Measurements from ENCODE around the gene FREM1. TPM values are rescaled to one million over a fixed set of nuclear protein-coding genes. Genes with fewer than 3 reads are reported as not detected.
A peak's percentile ranks its signal among the peaks of the same experiment; 100 is the strongest.

Gene FREM1
- total and polyA plus RNA-seq, 5 experiments from 2014 or later, result not detected

DNA sequence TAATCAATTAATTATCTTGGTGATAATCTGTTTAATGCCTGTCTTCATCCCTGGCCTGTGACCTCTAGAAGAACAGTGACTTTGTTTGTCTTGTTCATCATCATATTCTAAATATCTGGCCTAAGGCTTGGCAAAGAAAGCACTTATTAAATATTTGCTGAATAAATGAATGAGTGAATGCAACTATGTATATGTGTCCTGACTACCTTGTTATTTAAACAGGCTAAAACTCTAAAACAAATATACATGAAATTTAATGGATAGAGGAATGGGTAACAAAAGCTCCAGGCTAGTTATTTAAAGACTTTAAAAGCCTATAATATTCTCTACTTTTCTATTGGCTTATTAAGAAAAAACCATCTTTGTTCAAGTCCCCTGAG is 96.0 kb downstream of the FREM1 start:
- DNase-seq (no peak), ATAC-seq (no peak)
- H3K36me3 Mint-ChIP-seq, result no peaks in the 10 kb centered on the region
- H3K27ac Mint-ChIP-seq, result no peak overlapping the region
- POLR2A ChIA-PET, result no interaction called here
- no peaks in the 10 kb centered on the region for H3K4me1 Mint-ChIP-seq
- peaks cover 0 to 5% (median 0%) of the 10 kb centered on the region in 9 donors for H3K9me3 Mint-ChIP-seq
- H3K4me3 Mint-ChIP-seq, result no peak overlapping the region
- peaks cover 7 to 27% (median 13%) of the 10 kb centered on the region in 5 donors for H3K27me3 Mint-ChIP-seq

DNA sequence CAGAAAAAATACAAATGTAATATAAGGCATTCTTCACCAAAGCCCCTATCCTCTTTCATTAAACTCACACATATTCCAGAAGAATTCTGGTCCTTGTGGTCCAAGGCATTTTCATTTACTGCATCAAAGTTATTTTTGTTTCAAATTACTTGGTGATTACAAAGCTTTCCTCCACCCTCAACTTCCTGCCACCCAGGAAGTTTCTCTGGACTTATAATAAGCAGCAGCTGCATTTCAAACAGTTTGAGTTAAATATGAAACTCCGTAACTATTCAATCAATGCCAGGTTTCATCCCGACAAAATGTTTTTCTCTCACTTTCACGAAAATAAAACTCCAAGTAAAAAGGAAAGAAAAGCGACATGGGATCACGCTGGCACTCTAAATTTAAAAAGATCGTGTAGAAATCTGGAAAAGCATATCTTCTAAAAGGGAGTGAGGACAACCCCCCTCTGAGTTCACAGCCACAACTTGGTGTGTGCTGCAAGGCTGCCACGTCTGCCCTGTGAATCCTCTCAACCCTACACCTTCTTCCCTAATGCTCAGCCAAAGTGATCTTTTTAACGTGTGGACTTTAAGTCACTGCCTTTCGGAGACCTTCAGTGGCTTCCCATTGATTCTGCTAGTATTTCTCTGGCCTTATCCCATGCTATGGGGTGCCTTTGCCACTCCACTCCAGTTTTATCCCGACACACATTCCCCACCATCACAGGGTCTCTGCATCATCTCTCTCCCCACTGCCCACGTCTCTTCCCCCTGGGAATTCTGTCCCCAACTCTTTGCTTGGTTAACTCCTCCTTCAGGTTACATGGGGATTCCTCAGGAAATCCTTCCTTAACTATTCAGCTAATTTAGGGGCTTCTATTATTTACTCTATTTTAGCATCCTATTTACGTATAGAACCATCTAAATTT is 96.6 kb downstream of the FREM1 start:
- POLR2A ChIA-PET, result no interaction called here
- H3K4me3 Mint-ChIP-seq, result no peak overlapping the region
- H3K4me1 Mint-ChIP-seq, result no peaks in the 10 kb centered on the region
- ATAC-seq (no peak), DNase-seq (no peak)
- no peaks in the 10 kb centered on the region for H3K36me3 Mint-ChIP-seq
- H3K27ac Mint-ChIP-seq, result no peak overlapping the region
- peaks cover 0 to 6% (median 0%) of the 10 kb centered on the region in 9 donors for H3K9me3 Mint-ChIP-seq
- peaks cover 6 to 20% (median 10%) of the 10 kb centered on the region in 5 donors for H3K27me3 Mint-ChIP-seq

DNA sequence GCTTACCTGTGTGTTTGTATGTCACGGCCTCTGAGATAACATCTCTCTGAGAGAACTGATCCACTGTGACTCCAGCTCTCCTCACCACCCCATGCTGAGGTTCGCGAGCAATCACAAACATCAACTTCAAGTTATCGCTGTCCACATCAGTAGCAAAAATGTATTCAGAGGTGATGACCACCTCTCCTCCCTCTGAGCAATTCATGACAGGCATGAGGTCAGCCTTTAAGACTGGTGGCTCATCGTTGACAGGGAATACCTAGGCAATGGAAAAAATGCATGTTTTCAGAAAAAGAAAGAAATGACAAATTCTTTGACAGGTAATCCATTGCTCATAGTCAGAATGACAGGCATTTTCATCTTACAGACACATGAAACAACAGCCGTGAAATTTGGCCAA is 97.4 kb downstream of the FREM1 start:
- ATAC-seq (no peak), DNase-seq (no peak)
- H3K9me3 Mint-ChIP-seq, result peaks cover 0 to 6% (median 0%) of the 10 kb centered on the region in 9 donors
- H3K4me3 Mint-ChIP-seq, result no peak overlapping the region
- POLR2A ChIA-PET, result no interaction called here
- H3K36me3 Mint-ChIP-seq, result no peaks in the 10 kb centered on the region
- H3K4me1 Mint-ChIP-seq, result no peaks in the 10 kb centered on the region
- H3K27ac Mint-ChIP-seq, result no peak overlapping the region
- peaks cover 5 to 13% (median 10%) of the 10 kb centered on the region in 5 donors for H3K27me3 Mint-ChIP-seq

DNA sequence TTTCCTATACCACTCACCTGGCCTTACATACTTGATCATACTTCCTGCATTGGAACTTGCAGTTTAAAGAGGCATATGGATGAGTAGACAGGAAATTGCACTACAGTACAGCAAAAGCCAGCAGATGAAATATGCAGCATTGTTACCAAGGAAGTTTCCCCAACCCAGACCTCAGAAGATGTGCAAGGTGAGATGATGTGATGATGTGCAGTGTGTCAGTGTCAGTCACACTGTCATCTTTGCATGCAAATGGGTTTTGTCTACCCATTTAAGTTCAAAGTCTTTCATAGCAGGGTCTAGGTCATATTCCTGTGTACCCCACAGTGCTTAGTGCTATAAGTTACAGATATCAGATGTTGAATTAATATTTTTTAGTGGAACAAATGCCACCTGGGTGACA is 98.4 kb downstream of the FREM1 start:
- Mint-ChIP-seq H3K27me3 (peaks cover 5 to 13% (median 9%) of the 10 kb centered on the region in 5 donors), H3K4me1 (no peaks in the 10 kb centered on the region), H3K27ac (no peak overlapping the region), H3K36me3 (no peaks in the 10 kb centered on the region), H3K4me3 (no peak overlapping the region), H3K9me3 (peaks cover 0 to 6% (median 0%) of the 10 kb centered on the region in 9 donors)
- ATAC-seq (no peak), DNase-seq (no peak)
- POLR2A ChIA-PET, result no interaction called here

DNA sequence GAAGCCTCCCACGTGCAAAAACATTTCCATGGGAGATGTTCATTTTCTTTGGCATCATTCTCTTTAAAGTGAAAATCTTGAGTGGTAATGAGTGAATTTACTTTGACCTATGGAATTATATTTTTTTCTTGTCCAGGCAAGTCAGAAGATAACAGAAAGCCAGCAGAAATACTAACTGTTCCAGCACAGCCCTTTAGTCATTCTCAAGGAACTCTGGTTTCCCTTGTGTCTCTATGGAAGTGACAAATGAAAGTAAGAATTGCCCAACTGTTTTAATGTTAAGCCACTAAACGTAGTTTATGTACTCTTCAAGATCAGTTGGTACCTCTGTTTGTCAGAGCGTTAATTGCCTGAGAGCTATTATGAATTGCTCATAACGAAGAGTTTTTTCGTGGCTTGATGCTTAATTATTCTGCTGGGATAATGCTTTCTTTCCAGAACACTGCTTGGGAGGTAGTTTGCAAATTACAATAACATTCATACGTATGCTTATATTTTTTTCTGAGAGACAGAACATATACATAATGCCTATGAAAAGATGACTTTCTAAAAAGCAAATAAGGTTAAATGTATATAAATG is 103.2 kb downstream of the FREM1 start:
- ATAC-seq (no peak), DNase-seq (no peak)
- H3K4me3 Mint-ChIP-seq, result no peak overlapping the region
- no peak overlapping the region for H3K27ac Mint-ChIP-seq
- no peaks in the 10 kb centered on the region for H3K4me1 Mint-ChIP-seq
- H3K9me3 Mint-ChIP-seq, result peaks cover 0 to 7% (median 0%) of the 10 kb centered on the region in 9 donors
- H3K27me3 Mint-ChIP-seq, result peaks cover 2 to 26% (median 6%) of the 10 kb centered on the region in 5 donors
- H3K36me3 Mint-ChIP-seq, result no peaks in the 10 kb centered on the region
- POLR2A ChIA-PET, result no interaction called here

DNA sequence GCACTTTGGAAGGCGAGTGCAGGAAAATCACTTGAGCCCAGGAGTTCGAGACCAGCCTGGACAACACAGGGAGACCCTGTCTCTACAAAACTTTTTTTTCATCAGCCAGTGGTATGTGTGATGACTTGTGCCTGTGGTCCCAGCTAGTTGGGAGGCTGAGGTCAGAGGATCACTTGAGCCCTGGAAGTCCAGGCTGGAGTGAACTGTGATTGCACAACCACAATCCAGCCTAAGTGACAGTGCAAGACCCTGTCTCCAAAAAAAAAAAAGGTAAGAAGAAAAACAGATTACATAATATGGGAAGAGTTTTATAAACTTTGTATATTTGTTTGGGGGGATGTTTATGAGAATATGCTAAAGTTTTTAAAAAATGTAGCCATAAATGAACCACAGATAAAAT is 111.2 kb downstream of the FREM1 start:
- no peak for DNase-seq
- H3K27me3 Mint-ChIP-seq, result peaks cover 2 to 17% (median 8%) of the 10 kb centered on the region in 5 donors
- peak overlapping the region in 1 of 10 donors; percentile 40 for H3K27ac Mint-ChIP-seq
- H3K4me3 Mint-ChIP-seq, result no peak overlapping the region
- H3K4me1 Mint-ChIP-seq, result no peaks in the 10 kb centered on the region
- no peak for ATAC-seq
- no peaks in the 10 kb centered on the region for H3K36me3 Mint-ChIP-seq
- no peaks in the 10 kb centered on the region for H3K9me3 Mint-ChIP-seq
- POLR2A ChIA-PET, result no interaction called here

DNA sequence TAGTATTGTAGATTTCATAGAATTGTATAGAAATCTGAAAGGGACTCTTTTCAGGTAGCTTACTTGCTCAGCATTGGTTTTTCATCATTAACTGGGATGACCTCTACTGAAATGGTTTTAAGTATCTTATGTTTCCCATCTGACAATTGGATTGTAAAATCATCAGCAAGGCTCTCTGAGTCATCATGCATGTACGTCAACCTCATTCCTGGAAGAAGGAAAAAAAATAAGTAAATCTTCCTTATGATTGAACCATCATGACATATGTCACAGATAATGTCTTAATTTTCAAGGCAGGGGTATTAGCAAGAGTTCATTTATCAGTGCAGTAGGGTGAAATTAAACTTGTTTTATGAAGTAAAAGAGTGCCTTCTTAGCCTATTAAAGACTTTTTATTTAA is 112.8 kb downstream of the FREM1 start:
- no peak for ATAC-seq
- DNase-seq, result no peak
- no peaks in the 10 kb centered on the region for H3K4me1 Mint-ChIP-seq
- peaks cover 2 to 21% (median 14%) of the 10 kb centered on the region in 5 donors for H3K27me3 Mint-ChIP-seq
- no peak overlapping the region for H3K27ac Mint-ChIP-seq
- H3K9me3 Mint-ChIP-seq, result no peaks in the 10 kb centered on the region
- H3K36me3 Mint-ChIP-seq, result no peaks in the 10 kb centered on the region
- POLR2A ChIA-PET, result no interaction called here
- no peak overlapping the region for H3K4me3 Mint-ChIP-seq

DNA sequence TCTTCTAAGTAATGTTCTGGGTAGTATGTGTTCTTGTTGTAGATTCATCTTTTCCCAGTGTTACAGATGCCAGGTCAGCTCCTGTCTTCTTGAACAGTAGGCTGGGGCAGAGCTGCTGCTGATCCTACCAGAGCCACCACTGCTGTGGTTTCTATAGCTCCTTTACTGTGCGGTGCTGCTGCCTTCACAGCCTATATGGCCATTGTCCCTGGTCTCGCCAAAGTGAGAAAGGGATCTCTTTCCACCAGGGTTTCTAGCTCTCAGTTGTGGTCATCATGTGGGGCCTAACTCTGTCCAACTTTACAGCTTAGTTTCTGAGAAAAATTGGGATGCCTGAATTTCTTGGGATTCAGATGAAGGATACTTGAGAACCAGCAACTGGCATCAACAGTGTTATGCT is 116.8 kb downstream of the FREM1 start:
- Mint-ChIP-seq H3K36me3 (no peaks in the 10 kb centered on the region), H3K4me3 (no peak overlapping the region), H3K27ac (no peak overlapping the region), H3K4me1 (no peaks in the 10 kb centered on the region), H3K27me3 (peaks cover 3 to 40% (median 16%) of the 10 kb centered on the region in 5 donors), H3K9me3 (no peaks in the 10 kb centered on the region)
- POLR2A ChIA-PET, result no interaction called here
- ATAC-seq (no peak), DNase-seq (no peak)

DNA sequence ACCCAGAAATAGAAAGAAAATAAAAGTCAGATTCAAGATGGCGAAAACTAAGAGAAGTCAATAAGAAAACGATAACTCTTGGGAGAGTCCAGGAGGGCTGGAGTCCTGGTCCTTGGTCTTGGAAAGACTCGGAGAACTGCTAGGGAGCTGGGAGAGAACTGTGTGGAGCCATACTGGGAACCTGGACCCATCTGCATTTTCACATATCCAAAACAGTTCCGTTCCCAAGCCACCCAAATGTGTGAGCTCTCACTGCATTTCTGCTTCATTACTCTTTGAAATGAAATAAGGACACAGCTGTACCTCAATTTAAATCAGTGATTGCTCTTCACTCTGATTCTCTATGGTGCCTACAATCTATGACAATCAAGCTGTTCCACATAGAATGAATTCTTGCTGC is 119.6 kb downstream of the FREM1 start:
- no peak for ATAC-seq
- POLR2A ChIA-PET, result no interaction called here
- Mint-ChIP-seq H3K36me3 (no peaks in the 10 kb centered on the region), H3K27ac (no peak overlapping the region), H3K4me1 (no peaks in the 10 kb centered on the region), H3K27me3 (peaks cover 5 to 43% (median 18%) of the 10 kb centered on the region in 5 donors), H3K4me3 (no peak overlapping the region), H3K9me3 (no peaks in the 10 kb centered on the region)
- DNase-seq, result no peak

DNA sequence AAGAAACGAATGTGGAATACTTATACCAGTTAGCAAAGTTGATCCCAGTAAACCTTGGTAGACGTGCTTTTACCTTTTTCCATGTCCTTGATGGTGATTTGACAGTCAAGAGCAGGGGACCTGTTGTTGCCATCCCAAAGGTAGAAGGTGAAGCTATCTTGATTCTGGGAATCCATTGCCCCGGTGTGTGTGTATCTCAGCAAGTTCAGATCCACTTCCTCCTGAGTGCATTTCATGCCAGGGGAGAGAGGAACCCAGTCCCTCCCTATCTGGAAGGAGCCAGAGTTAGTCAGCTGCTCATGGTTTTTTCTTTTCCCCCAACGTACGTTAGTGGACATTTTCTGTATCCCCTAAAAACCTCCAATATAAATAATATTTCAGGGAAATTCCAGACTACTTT is 121.4 kb downstream of the FREM1 start:
- no peaks in the 10 kb centered on the region for H3K4me1 Mint-ChIP-seq
- no peak for ATAC-seq
- POLR2A ChIA-PET, result no interaction called here
- DNase-seq, result no peak
- peaks cover 7 to 44% (median 14%) of the 10 kb centered on the region in 5 donors for H3K27me3 Mint-ChIP-seq
- no peak overlapping the region for H3K27ac Mint-ChIP-seq
- H3K36me3 Mint-ChIP-seq, result no peaks in the 10 kb centered on the region
- H3K9me3 Mint-ChIP-seq, result no peaks in the 10 kb centered on the region
- no peak overlapping the region for H3K4me3 Mint-ChIP-seq

DNA sequence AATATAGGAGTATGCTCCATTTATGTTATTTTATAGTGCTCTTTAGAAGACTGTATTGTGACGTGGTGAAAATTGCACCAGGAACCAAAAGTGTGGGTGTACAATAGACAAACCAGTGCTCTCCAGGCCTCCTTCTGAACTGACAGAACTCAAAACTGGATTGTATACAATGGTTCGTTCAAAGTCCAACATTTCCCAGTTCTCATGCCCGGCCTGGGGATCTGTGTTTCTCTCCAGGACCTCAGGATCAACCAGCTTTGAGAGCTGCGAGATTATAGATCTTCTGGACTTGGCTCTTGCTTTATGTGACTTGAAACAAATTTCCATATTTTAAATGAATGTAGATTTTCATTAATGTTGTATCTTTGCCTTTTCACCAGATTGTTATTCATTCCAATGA is 126.9 kb downstream of the FREM1 start:
- H3K27me3 Mint-ChIP-seq, result peaks cover 2 to 23% (median 8%) of the 10 kb centered on the region in 5 donors
- H3K4me3 Mint-ChIP-seq, result no peak overlapping the region
- POLR2A ChIA-PET, result no interaction called here
- no peaks in the 10 kb centered on the region for H3K9me3 Mint-ChIP-seq
- no peak for DNase-seq
- no peaks in the 10 kb centered on the region for H3K36me3 Mint-ChIP-seq
- no peak overlapping the region for H3K27ac Mint-ChIP-seq
- no peaks in the 10 kb centered on the region for H3K4me1 Mint-ChIP-seq
- ATAC-seq, result no peak

DNA sequence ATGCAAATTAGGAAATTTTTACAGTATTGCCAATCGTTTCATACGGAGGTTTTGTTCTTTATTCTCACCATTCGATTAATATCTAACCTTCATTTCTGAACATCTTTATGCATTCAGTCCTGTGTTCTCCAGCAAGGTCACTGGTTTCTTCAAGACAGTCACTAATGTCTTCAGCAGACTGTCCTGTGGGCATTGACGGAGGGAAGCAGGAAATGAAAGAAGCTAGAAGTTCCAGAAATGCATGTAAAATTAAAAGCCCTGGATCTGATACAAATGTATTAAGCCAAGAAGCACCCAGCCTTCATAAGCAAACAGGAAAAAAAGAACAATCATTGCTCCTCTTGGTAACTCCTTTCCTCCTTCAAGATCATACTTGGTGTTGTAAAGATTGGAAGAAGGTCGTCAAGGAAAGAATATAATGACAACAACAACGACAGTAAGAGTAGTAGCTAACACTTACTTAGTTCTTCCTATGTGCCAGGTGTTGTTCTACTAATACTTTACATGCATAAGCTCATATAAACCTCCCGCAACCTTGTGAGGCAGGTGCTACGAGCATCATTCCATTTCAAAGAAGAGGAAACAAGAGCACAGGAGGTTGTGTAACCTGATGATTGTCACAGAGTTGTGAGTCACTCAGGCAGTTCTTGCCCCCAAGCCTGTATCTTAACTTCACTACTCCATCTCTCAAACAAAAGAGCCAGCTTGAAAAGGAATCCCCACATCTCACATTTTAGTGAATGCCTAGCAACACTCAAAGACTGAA is 127.8 kb downstream of the FREM1 start:
- no peak overlapping the region for H3K4me3 Mint-ChIP-seq
- no peak for DNase-seq
- POLR2A ChIA-PET, result no interaction called here
- H3K27ac Mint-ChIP-seq, result no peak overlapping the region
- ATAC-seq, result no peak
- peaks cover 0 to 20% (median 9%) of the 10 kb centered on the region in 5 donors for H3K27me3 Mint-ChIP-seq
- H3K9me3 Mint-ChIP-seq, result no peaks in the 10 kb centered on the region
- H3K4me1 Mint-ChIP-seq, result no peaks in the 10 kb centered on the region
- H3K36me3 Mint-ChIP-seq, result no peaks in the 10 kb centered on the region

DNA sequence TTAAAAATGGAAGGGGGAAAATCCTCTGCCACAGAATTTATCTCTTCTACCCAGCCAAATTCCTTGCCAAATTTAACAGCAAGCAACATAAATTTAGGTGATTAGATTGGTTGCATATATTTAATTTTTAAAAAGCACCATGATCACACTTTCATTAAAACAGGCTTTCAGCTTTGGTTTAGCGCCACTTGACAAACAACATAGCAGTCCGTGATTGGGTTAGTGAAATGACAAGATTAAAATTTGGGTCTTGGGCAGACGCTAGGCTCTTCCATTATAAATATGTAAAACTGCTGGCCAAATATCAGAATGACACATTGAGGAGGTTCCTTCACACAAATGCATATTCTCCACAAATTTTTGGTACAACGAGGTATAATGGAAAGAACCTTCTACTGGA is 129.5 kb downstream of the FREM1 start:
- DNase-seq (no peak), ATAC-seq (no peak)
- Mint-ChIP-seq H3K4me3 (no peak overlapping the region), H3K9me3 (no peaks in the 10 kb centered on the region), H3K27ac (no peak overlapping the region), H3K4me1 (no peaks in the 10 kb centered on the region), H3K27me3 (peaks cover 0 to 20% (median 9%) of the 10 kb centered on the region in 5 donors), H3K36me3 (no peaks in the 10 kb centered on the region)
- POLR2A ChIA-PET, result no interaction called here

Measured in naive thymus-derived CD8-positive, alpha-beta T cell (primary cell).